Stimulated activated naive CD4-positive, alpha-beta T cell (primary cell): Measurements from ENCODE around the gene KRTAP24-1.

Experiments
- DNase-seq, 6 experiments: peaks; one replicate each; lab custom pipeline; 2025; lab: John Stamatoyannopoulos, UW

KRTAP24-1 gene

GRCh38 chr21:30234050-30234449, 48.7 kb downstream of the KRTAP24-1 start:
- DNase-seq: no peak

GRCh38 chr21:30233228-30234020, 49.3 kb downstream of the KRTAP24-1 start:
- no peak for DNase-seq

- no peak for DNase-seq
Measured at GRCh38 chr21:30232011-30232410, 50.7 kb downstream of the KRTAP24-1 start.
